Lower leg skin (tissue), 4 donors: ENCODE results near the gene RAPGEF1. TPM values are rescaled to one million over a fixed set of nuclear protein-coding genes. Genes with fewer than 3 reads are reported as not detected.

Experiments used
- DNase-seq, 2 donors: peaks; one replicate each; pipeline ENCODE4 v3.0.0-alpha.2; 2019; ENCODE audit warnings: low spot score in 2 of 2
- H3K4me3 ChIP-seq: fragments of 200-600 bp; sonication (generic); 2 replicates; pipeline ENCODE4 v1.5.1; 2017; ENCODE audit warnings: mild to moderate bottlenecking, low read depth; ENCODE audit not compliant: poor library complexity, severe bottlenecking
- POLR2A ChIP-seq, 2 donors: fragments of 450-650 bp; IDR thresholded peaks; one replicate each; pipeline ENCODE4 v1.6.1; 2016 to 2017; ENCODE audit warnings: antibody characterized with exemption in 2 of 2, mild to moderate bottlenecking in 1 of 2, moderate library complexity in 1 of 2
- WGBS, 2 donors: methylation state at CpG; one replicate each; pipeline ENCODE4 v1.1.5; 2018; 5-methylcytosine and 5-hydroxymethylcytosine counted together
- intact Hi-C: fragments of 100-400 bp; cut with DNase I; formaldehyde crosslinking; loops from one replicate; pipeline ENCODE4 v1.15.0; 2023; ENCODE audit warnings: low total_unique reads
- total RNA-seq, 4 donors: library from RNA; depleted of rRNA; stranded (reverse); fragments of >200 nt; gene quantifications; one replicate each; pipeline ENCODE4 v1.1.0, GENCODE V29; 2016
- TF ChIP-seq, protein P1 (sequence below), 3 donors: fragments of 450-650 bp; IDR thresholded peaks; one replicate each; pipeline ENCODE4 v1.5.1; 2016; ENCODE audit warnings: antibody characterized with exemption in 3 of 3, mild to moderate bottlenecking in 3 of 3, moderate library complexity in 2 of 3

RAPGEF1 gene
- total RNA-seq, 4 donors from 2014 or later, result 18.0 to 70.8 (median 43.5) TPM

DNA sequence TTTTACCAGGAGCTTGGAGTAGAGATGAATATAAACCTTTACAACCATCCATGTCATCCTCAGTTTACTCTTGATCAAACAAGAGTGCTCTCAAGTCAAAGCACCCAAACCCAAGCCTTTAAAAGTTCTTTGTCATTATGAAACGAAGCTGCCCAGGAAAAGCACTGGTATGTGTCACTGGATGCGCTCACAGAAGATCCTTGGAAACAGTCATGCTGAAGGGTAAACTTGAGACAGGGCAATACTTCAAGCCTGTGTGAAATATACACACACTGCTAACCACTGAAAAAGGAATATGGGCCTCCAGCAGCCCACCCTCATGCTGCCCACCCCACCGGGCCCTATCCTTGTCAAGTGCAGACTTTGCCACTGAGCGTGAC lies 110.1 kb downstream of the RAPGEF1 start:
- 93 to 94% methylated on average over 4 of the region's 4 CpGs for WGBS, 2 donors
- intact Hi-C loops, result no loop called here
- TF ChIP-seq POLR2A (IDR thresholded peaks at IDR 0.05), result no peak
- TF ChIP-seq, protein P1, sequence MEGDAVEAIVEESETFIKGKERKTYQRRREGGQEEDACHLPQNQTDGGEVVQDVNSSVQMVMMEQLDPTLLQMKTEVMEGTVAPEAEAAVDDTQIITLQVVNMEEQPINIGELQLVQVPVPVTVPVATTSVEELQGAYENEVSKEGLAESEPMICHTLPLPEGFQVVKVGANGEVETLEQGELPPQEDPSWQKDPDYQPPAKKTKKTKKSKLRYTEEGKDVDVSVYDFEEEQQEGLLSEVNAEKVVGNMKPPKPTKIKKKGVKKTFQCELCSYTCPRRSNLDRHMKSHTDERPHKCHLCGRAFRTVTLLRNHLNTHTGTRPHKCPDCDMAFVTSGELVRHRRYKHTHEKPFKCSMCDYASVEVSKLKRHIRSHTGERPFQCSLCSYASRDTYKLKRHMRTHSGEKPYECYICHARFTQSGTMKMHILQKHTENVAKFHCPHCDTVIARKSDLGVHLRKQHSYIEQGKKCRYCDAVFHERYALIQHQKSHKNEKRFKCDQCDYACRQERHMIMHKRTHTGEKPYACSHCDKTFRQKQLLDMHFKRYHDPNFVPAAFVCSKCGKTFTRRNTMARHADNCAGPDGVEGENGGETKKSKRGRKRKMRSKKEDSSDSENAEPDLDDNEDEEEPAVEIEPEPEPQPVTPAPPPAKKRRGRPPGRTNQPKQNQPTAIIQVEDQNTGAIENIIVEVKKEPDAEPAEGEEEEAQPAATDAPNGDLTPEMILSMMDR (IDR thresholded peaks at IDR 0.05), result no peak
- no peak overlapping the region for H3K4me3 ChIP-seq
- DNase-seq, result no peak

DNA sequence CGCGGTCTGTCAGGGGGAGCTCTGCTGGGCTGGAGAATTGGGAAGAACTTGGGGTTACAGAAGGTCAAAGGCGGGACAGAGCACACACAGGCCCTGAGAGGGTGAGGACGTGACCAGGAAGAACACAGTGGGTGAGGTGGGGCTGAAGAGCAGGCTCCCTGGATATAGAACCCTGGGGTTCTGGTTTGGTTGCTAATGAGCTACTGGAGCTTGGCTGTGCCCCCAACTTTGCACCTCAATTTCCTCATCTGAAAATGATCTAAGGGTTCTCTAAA lies 110.7 kb downstream of the RAPGEF1 start:
- H3K4me3 ChIP-seq, result no peak overlapping the region
- TF ChIP-seq, protein P1 (IDR thresholded peaks at IDR 0.05), result no peak
- no peak for TF ChIP-seq POLR2A (IDR thresholded peaks at IDR 0.05)
- no peak for DNase-seq
- intact Hi-C loops, result no loop called here
- 84 to 94% methylated on average over 4 of the region's 4 CpGs for WGBS, 2 donors

DNA sequence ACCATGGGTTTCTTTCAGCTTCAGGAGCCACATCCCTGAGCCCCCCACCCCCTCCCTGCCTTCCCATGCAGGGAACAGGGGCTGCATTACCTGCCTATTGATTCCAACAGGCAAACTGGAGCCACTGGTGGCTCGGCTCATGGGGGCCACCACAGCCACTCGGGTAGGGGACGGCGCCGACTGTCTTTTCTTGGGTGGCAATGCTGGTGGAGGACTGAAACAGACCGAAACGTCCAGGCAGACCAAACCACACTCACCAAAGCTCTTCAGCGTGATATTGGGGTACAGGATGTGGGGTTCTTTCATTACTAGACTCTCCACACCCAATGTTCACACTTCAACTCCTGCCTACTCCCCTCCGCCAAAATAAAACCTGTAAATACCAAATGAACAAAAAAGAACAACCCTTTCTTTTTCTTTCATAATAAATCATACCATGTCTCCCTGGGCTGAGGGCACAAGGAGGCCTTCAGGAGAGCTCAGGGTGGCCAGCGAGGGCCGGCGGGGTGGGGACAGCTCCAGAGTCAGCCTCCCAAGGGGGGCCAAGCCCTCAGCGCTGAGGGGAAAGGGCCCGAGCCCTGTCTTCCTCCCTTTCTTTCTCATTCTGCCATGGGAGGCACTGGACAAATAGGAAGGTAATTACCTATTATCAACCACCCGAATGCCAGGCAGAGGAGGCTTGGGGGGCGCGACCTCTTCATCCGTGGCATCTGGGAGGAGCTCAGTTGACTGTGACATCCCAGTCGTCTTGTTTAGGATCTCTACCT lies 111.2 kb downstream of the RAPGEF1 start:
- WGBS, 2 donors, result 88 to 91% methylated on average over 19 of the region's 19 CpGs

DNA sequence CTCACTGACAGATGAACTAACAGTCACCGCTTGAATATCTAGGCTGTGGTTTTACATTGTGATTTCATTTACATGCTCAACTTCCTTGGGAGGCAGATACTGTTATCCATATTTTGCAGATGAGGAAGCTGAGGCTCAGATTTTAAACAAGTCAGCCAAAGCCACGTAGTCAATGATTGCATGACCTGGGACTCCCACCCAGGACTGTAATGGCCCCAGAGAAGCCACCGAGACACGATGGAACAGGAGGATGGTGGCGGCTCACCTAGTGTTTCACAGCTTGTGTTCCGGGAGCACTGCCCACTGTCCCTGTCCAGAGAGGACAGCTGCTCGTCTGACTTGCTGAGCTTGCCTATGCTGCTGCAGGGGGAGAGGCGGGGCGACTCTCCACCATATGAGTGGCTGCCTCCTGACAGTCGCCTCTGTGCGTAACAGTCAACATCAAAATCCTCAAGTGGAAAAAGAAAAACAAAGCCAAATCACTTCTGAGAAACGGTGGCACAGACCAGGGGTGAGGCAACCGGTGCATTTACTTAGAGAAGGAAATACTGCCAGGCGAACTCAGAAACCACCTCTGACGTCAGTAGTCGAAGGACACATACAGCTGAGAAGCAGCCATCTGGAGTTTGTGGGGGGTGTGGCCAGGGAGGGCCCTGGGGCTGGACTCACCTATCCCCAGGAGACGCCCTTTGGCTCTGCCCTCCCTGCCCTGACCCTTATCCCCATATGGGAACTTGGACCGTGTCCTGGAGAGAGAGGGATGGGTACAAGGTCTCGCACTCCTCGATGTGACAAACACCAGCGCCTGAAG lies 112.0 kb downstream of the RAPGEF1 start:
- H3K4me3 ChIP-seq, result no peak overlapping the region
- TF ChIP-seq, protein P1 (IDR thresholded peaks at IDR 0.05), result no peak
- no peak for TF ChIP-seq POLR2A (IDR thresholded peaks at IDR 0.05)
- WGBS, 2 donors, result 82 to 84% methylated on average over 21 of the region's 21 CpGs
- intact Hi-C loops, result no loop called here
- DNase-seq, result no peak

More for the DNA sequence above, 111.2 kb downstream of the RAPGEF1 start:
- H3K4me3 ChIP-seq, result no peak overlapping the region
- TF ChIP-seq, protein P1 (IDR thresholded peaks at IDR 0.05), result no peak
- no peak for TF ChIP-seq POLR2A (IDR thresholded peaks at IDR 0.05)
- intact Hi-C loops, result no loop called here
- DNase-seq, result no peak

DNA sequence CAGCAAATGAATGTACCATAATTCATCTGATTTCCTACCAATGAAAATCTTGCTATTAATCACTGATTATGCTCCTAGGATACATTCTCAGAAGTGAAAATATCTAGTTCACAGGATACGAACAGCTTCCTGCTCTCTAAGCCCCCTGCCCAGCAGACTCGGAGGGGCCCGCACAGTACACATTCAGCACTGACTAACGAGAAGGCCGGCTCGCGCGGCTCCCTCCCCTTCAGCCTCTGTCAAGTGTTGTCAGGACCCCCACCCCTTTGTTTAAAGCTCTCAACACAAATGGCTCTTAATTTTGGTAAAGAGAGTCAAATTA lies 112.6 kb downstream of the RAPGEF1 start:
- intact Hi-C loops, result no loop called here
- no peak for TF ChIP-seq POLR2A (IDR thresholded peaks at IDR 0.05)
- TF ChIP-seq, protein P1 (IDR thresholded peaks at IDR 0.05), result no peak
- no peak for DNase-seq
- 93% methylated on average over 8 of the region's 8 CpGs for WGBS, 2 donors
- no peak overlapping the region for H3K4me3 ChIP-seq
